ENCODE results near the gene TBC1D8. TPM values are rescaled to one million over a fixed set of nuclear protein-coding genes. Genes with fewer than 3 reads are reported as not detected.

The TBC1D8 gene
- total RNA-seq, 2 donors from 2014 or later = 86.1 to 149 TPM

GRCh38 chr2:101187131-101187530, 35.9 kb upstream of the TBC1D8 start:
- Histone ChIP-seq H3K4me3 (no peak overlapping the region), H3K27me3 (replicated peaks; ENCODE audit: insufficient read depth) (no peaks in the 10 kb centered on the region), H3K4me1 (replicated peaks) (no peaks in the 10 kb centered on the region), H3K27ac (no peak overlapping the region), H3K36me3 (no peaks in the 10 kb centered on the region), H3K9me3 (no peaks in the 10 kb centered on the region)
- no peak for TF ChIP-seq CTCF (IDR thresholded peaks at IDR 0.05)
- TF ChIP-seq POLR2AphosphoS5 (IDR thresholded peaks at IDR 0.05) = no peak
- TF ChIP-seq POLR2A (IDR thresholded peaks at IDR 0.05) = no peak
- intact Hi-C loops (cut with DNase I) = no loop called here
- no peak for DNase-seq (ENCODE audit: low spot score)
- 49% methylated on average over 2 of the region's 2 CpGs for WGBS

- no peaks in the 10 kb centered on the region for H3K4me1 ChIP-seq (replicated peaks)
- H3K4me3 ChIP-seq = no peak overlapping the region
- intact Hi-C loops (cut with DNase I) = no loop called here
- H3K9me3 ChIP-seq = no peaks in the 10 kb centered on the region
- H3K36me3 ChIP-seq = no peaks in the 10 kb centered on the region
- DNase-seq (ENCODE audit: low spot score) = no peak
- WGBS = 58% methylated on average over 3 of the region's 3 CpGs
- no peak overlapping the region for H3K27ac ChIP-seq
- no peaks in the 10 kb centered on the region for H3K27me3 ChIP-seq (replicated peaks; ENCODE audit: insufficient read depth)
- TF ChIP-seq CTCF (IDR thresholded peaks at IDR 0.05) (no peak), POLR2A (IDR thresholded peaks at IDR 0.05) (no peak), POLR2AphosphoS5 (IDR thresholded peaks at IDR 0.05) (no peak)
Measured at GRCh38 chr2:101185656-101186055, 34.5 kb upstream of the TBC1D8 start.

GRCh38 chr2:101185085-101185484, 33.9 kb upstream of the TBC1D8 start:
- no peak for TF ChIP-seq POLR2A (IDR thresholded peaks at IDR 0.05)
- no peak for TF ChIP-seq POLR2AphosphoS5 (IDR thresholded peaks at IDR 0.05)
- TF ChIP-seq CTCF (IDR thresholded peaks at IDR 0.05) = no peak
- DNase-seq (ENCODE audit: low spot score) = no peak
- intact Hi-C loops (cut with DNase I) = no loop called here
- no peaks in the 10 kb centered on the region for H3K4me1 ChIP-seq (replicated peaks)
- no peaks in the 10 kb centered on the region for H3K27me3 ChIP-seq (replicated peaks; ENCODE audit: insufficient read depth)
- no peak overlapping the region for H3K27ac ChIP-seq
- H3K4me3 ChIP-seq = no peak overlapping the region
- no peaks in the 10 kb centered on the region for H3K9me3 ChIP-seq
- 59% methylated on average over 4 of the region's 4 CpGs for WGBS
- H3K36me3 ChIP-seq = no peaks in the 10 kb centered on the region

- TF ChIP-seq POLR2A (IDR thresholded peaks at IDR 0.05) = no peak
- TF ChIP-seq CTCF (IDR thresholded peaks at IDR 0.05) = no peak
- TF ChIP-seq POLR2AphosphoS5 (IDR thresholded peaks at IDR 0.05) = no peak
- Histone ChIP-seq H3K27ac (no peak overlapping the region), H3K9me3 (no peaks in the 10 kb centered on the region), H3K4me3 (no peak overlapping the region), H3K27me3 (replicated peaks; ENCODE audit: insufficient read depth) (no peaks in the 10 kb centered on the region), H3K4me1 (replicated peaks) (no peaks in the 10 kb centered on the region), H3K36me3 (no peaks in the 10 kb centered on the region)
- DNase-seq (ENCODE audit: low spot score) = no peak
- WGBS = 56% methylated on average over 3 of the region's 3 CpGs
- intact Hi-C loops (cut with DNase I) = no loop called here
Measured at GRCh38 chr2:101179982-101180381, 28.8 kb upstream of the TBC1D8 start.

- Histone ChIP-seq H3K36me3 (no peaks in the 10 kb centered on the region), H3K27me3 (replicated peaks; ENCODE audit: insufficient read depth) (no peaks in the 10 kb centered on the region), H3K27ac (no peak overlapping the region), H3K4me3 (no peak overlapping the region), H3K9me3 (no peaks in the 10 kb centered on the region), H3K4me1 (replicated peaks) (no peaks in the 10 kb centered on the region)
- WGBS = 71% methylated on average over 4 of the region's 4 CpGs
- intact Hi-C loops (cut with DNase I) = no loop called here
- no peak for DNase-seq (ENCODE audit: low spot score)
- TF ChIP-seq POLR2AphosphoS5 (IDR thresholded peaks at IDR 0.05) = no peak
- no peak for TF ChIP-seq POLR2A (IDR thresholded peaks at IDR 0.05)
- TF ChIP-seq CTCF (IDR thresholded peaks at IDR 0.05) = no peak
Measured at GRCh38 chr2:101176803-101177202, 25.6 kb upstream of the TBC1D8 start.

Data from prostate gland (tissue), 2 donors.